Activated B cell treated with CpG ODN at 0.5 μM for 24 hours (primary cell): ENCODE data around the gene MYH7. TPM values are rescaled to one million over a fixed set of nuclear protein-coding genes. Genes with fewer than 3 reads are reported as not detected.

Source experiments
- ATAC-seq: fragments of 200-7000 bp; cut with Tn5 transposase; one replicate; pipeline ENCODE4 v1.10.0; 2021; ENCODE audit warnings: low read depth, mild to moderate bottlenecking, moderate library complexity
- CTCF ChIA-PET: fragments of 350-600 bp; sonication (Branson Sonifier 250); formaldehyde crosslinking; loops from one replicate; lab custom pipeline; 2021; ENCODE audit warnings: antibody characterized with exemption; lab: Charles Lee
- POLR2A ChIA-PET: fragments of 350-600 bp; sonication (Branson Sonifier 250); formaldehyde crosslinking; loops from one replicate; lab custom pipeline; 2021; ENCODE audit warnings: antibody characterized with exemption; lab: Charles Lee
- DNase-seq: peaks from one replicate; pipeline ENCODE4 v3.0.0; 2022
- H3K27ac Mint-ChIP-seq: one replicate; pipeline ENCODE4 v1.8.0; 2020; ENCODE audit warnings: mixed read lengths
- H3K27me3 Mint-ChIP-seq: one replicate; pipeline ENCODE4 v1.8.0; 2021; ENCODE audit warnings: mixed read lengths
- H3K36me3 Mint-ChIP-seq: one replicate; pipeline ENCODE4 v1.8.0; 2021; ENCODE audit warnings: low read depth, mixed read lengths
- H3K4me1 Mint-ChIP-seq: one replicate; pipeline ENCODE4 v1.8.0; 2021; ENCODE audit warnings: mixed read lengths
- H3K4me3 Mint-ChIP-seq: one replicate; pipeline ENCODE4 v1.8.0; 2020; ENCODE audit warnings: mild to moderate bottlenecking, mixed read lengths
- H3K9me3 Mint-ChIP-seq: one replicate; pipeline ENCODE4 v1.8.0; 2020; ENCODE audit warnings: mixed read lengths
- intact Hi-C: fragments of 100-400 bp; cut with micrococcal nuclease; formaldehyde crosslinking; loops from one replicate; pipeline ENCODE4 v1.15.1; 2024
- total RNA-seq: library from RNA; stranded (reverse); gene quantifications from 2 replicates; pipeline ENCODE4 v1.2.3, GENCODE V29; 2022
- TF ChIP-seq, protein P1 (sequence below): fragments of 200-600 bp; IDR thresholded peaks from one replicate; pipeline ENCODE4 v1.8.0; 2022; ENCODE audit warnings: antibody characterized with exemption, mild to moderate bottlenecking

Gene MYH7
- total RNA-seq, 1 donor from 2014 or later, result not detected

DNA sequence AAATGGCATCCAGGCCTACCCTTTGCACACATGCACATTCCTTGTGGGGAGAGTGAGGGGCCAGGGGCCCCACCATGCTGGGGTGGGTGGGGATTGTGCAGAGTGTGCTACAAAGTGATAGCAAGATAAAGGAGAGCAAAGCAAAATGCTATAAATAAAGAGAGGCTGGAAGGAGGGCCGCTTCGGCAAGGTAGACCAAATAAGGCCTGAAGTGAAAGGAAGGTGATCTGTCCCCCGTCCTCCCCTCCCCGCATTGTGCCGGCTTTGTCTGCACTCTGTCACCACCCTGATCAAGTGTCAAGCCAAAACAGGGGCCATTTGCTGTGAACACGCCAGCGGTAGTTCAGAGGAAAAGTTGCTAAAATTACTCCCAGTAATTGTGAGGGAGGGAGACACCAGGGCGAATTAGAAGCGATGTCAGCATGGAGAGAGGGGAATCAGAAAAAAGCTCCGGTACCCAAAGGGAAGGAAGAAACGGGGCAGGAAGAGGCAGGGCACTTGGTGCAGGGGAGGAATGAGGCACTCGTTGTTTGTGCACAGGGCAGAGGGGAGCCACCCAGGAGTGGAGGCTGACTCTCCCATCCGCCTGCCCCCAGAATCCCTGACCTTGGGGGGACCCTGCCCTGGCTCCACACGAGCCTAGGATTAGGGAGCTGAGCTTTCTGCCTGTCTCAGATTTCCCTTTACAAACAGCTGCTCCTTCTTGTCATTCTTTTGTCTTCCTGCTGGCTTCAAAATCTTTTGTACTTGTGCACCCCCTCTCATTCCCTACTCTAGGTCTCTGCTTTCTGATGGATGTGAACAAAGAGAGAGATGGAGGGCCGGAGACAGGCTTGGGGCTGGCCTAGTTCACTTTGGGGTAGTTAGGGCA is 2.9 kb upstream of the MYH7 start:
- no peaks in the 10 kb centered on the region for H3K9me3 Mint-ChIP-seq
- CTCF ChIA-PET, result no interaction called here
- intact Hi-C loops, result no loop called here
- peaks cover 26% of the 10 kb centered on the region for H3K27me3 Mint-ChIP-seq
- POLR2A ChIA-PET, result no interaction called here
- no peak overlapping the region for H3K27ac Mint-ChIP-seq
- H3K4me1 Mint-ChIP-seq, result no peaks in the 10 kb centered on the region
- no peak overlapping the region for H3K4me3 Mint-ChIP-seq
- H3K36me3 Mint-ChIP-seq, result no peaks in the 10 kb centered on the region
- DNase-seq, result no peak
- TF ChIP-seq, protein P1, sequence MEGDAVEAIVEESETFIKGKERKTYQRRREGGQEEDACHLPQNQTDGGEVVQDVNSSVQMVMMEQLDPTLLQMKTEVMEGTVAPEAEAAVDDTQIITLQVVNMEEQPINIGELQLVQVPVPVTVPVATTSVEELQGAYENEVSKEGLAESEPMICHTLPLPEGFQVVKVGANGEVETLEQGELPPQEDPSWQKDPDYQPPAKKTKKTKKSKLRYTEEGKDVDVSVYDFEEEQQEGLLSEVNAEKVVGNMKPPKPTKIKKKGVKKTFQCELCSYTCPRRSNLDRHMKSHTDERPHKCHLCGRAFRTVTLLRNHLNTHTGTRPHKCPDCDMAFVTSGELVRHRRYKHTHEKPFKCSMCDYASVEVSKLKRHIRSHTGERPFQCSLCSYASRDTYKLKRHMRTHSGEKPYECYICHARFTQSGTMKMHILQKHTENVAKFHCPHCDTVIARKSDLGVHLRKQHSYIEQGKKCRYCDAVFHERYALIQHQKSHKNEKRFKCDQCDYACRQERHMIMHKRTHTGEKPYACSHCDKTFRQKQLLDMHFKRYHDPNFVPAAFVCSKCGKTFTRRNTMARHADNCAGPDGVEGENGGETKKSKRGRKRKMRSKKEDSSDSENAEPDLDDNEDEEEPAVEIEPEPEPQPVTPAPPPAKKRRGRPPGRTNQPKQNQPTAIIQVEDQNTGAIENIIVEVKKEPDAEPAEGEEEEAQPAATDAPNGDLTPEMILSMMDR, result no peak
- ATAC-seq, result no peak

DNA sequence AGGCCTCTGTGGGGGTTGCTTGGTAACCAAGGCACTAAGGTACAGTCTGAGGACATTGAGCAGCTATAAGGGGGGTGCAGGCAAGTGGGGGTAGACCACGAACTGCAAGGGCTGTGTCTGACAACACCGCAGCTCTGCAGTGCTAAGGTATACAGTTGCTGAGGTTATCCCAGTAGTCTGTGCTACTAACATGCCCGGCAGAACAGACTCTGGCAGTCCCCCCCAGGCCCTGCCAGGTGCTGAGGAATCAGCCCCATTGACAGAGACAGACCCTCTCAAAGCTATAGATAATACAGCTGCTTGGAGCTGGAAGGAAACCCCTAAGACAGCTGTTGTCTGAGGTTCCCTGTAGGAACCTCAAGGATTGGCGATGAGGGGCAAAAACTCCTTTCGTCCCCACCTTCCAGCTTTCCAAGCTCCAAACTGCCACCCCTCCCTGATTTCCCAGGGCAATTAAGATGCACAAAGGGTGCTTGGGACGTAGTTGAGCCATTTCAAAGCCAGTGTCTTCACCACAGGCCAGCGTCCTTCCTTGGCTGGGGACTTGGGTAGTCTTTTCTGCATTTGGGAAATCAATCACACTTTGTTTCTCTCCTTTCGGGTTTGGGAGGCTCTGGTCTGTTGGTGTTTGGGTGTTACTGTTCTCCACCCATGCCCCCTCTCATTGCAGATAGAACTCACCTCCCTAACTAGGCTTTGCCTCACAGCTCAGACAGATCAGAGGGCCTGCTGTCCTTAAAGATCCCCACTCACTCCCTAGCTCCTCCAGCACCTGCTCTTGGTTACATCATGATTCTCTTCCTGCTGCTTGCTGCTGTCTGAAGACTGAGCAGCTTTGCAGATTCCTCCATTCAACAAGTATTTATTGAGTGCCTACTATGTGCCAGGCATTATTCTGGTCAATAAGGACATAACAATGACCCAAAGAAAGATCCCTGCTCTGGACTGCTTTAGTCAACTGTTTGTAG is 2.0 kb upstream of the MYH7 start:
- ATAC-seq, result no peak
- no peaks in the 10 kb centered on the region for H3K36me3 Mint-ChIP-seq
- DNase-seq, result no peak
- H3K4me3 Mint-ChIP-seq, result no peak overlapping the region
- no peak overlapping the region for H3K27ac Mint-ChIP-seq
- intact Hi-C loops, result no loop called here
- H3K27me3 Mint-ChIP-seq, result peaks cover 28% of the 10 kb centered on the region
- ChIA-PET POLR2A (no interaction called here), CTCF (no interaction called here)
- no peaks in the 10 kb centered on the region for H3K9me3 Mint-ChIP-seq
- TF ChIP-seq, protein P1, result no peak
- H3K4me1 Mint-ChIP-seq, result no peaks in the 10 kb centered on the region

DNA sequence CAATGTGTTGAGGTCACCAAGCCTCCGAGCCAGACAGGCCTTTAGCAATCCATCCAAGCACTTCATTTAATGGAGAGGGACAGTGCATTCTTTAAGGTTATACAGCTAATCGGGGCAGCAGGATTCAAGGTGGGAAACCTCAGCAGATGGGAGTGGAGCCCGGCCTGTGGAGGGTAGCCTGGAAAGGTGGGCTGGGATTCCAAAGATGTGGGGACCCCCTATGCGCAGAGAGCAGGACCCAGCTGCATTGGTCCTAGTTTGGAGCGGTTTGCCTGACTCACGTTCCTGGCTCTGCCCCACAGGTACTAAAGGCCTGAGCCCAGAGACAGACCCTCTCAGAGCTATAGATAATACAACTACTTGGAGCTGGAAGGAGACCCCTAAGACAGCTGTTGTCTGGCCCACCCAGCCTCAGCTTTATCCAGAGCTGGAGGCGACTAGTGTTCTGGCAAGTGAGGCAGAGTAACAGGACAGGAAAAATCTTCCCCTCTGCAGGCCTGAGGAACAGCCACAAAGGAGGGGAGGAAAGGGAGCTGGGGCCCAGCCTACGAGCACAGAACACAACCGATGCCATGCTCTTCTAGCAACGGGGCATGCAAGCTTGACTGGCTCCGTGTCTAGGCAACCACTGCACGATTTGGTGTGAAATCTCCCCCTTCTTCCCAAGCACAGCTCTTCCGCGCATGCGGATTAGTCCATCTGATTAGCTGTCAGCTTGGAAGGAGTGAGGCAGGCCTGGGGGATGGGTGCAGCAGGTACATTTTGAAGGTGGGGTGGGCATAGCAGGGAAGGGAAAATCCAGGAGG is 1.1 kb upstream of the MYH7 start:
- Mint-ChIP-seq H3K4me3 (no peak overlapping the region), H3K27me3 (peaks cover 29% of the 10 kb centered on the region), H3K36me3 (no peaks in the 10 kb centered on the region), H3K9me3 (no peaks in the 10 kb centered on the region), H3K4me1 (no peaks in the 10 kb centered on the region), H3K27ac (no peak overlapping the region)
- intact Hi-C loops, result no loop called here
- POLR2A ChIA-PET, result no interaction called here
- TF ChIP-seq, protein P1, result no peak
- CTCF ChIA-PET, result no interaction called here
- no peak for DNase-seq
- no peak for ATAC-seq

DNA sequence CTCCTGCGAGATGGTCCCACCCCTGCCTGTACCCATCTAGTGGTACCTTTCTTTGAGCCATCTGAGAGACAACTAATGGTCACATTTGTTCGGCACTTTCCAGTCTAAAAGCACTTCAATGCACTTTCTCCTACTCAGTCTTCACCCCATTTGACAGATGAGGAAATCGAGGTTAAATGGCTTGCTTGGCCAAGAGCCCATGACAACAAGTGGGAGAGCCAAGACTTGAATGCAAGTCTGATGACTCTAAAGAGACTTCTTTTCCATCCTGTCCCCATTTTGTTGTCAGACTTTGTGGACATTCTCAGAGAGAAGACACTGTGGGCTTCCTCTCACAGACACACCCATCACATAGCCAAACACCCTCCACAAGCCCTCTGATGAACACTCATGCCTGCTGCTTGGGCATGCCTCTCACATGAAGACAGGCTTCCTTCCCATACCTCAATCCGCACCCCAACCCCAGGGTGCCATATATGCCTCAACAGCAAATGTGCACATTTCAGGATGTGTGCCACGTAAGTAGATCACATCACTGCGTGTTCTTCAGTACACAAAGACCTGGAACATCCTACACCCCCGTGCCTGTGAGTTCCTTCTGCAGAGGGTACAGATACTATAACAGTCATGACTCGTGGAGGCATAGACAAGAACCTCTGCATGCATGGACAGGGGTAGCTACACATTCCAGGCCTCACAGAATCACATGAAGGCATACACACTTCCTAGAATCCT is 805 bp downstream of the MYH7 start:
- DNase-seq (no peak), ATAC-seq (no peak)
- intact Hi-C loops, result no loop called here
- TF ChIP-seq, protein P1, result no peak
- CTCF ChIA-PET, result no interaction called here
- POLR2A ChIA-PET, result no interaction called here
- no peak overlapping the region for H3K4me3 Mint-ChIP-seq
- no peaks in the 10 kb centered on the region for H3K9me3 Mint-ChIP-seq
- no peaks in the 10 kb centered on the region for H3K4me1 Mint-ChIP-seq
- no peaks in the 10 kb centered on the region for H3K36me3 Mint-ChIP-seq
- H3K27ac Mint-ChIP-seq, result no peak overlapping the region
- H3K27me3 Mint-ChIP-seq, result peaks cover 27% of the 10 kb centered on the region
